GM18499 (cell line): ENCODE results near the gene CHRM2.
"Not testable (repeated sequence)": the region's sequence is repeated elsewhere in the genome, so short reads cannot be mapped to it uniquely, and the experiment has no call there.

Experiments
- ATAC-seq: cut with Tn5 transposase; IDR thresholded peaks from one replicate; pipeline ENCODE4 v1.9.1; 2021; ENCODE audit warnings: moderate number of reproducible peaks; ENCODE audit not compliant: insufficient read depth, unreplicated experiment

CHRM2 gene

DNA sequence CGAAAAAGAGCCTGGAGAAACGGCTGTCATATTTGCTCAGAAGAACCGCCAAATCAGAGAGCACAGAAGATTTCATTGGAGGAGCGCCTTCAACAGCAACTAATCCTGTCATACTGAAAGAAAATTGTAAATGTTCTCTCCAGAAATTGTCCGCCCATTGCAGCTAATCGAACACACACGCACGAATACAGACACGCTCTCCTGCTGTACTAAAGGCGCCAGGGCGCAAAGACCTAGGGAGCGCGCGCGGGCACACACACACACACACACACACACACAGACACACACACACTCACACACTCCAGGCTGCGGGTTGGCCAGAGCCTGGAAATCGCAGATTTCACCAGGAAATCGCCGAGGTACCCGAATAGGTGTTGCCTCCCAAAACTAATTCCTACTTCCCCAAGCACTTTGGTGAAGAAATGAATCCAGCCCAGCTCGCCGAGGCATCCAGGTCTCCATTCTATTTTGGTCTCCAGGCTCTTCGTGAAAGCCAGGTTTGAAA is at the start of gene CHRM2:
Gene CHRM2 (plus strand): TSS at position 157 of the 505 bp plus-strand sequence. CDS start 146,214 bp downstream, outside the sequence.
- ATAC-seq: no peak

GRCh38 chr7:136831398-136831797 is 37.1 kb upstream of the CHRM2 start:
- ATAC-seq: not testable (repeated sequence)

DNA sequence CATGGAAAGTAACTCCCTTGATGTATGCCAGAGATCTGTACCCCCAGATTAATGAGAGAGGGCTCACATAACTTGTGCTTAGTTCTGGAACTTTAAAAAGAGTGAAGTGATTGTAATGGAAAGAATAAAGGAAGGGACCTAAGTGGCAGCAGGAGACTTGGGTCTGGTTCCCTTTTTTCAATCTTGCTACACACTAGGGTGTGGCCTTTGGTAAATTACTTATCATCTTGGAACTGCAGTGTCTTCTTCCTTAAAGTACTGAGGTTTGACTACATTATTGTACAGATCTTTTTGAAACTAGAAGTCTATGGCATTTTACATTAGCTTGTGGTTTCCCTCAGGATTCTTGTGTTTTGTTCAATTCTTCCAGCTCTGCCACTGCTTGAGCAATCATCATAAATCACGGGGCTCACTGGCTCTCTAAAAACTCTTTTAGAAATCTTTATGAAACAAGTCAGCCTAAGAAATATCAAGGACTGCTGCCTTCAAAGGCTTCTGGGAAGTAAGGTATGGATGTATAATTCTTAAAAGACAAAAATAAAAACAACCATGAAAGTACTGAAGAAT is 22.5 kb upstream of the CHRM2 start:
- no peak for ATAC-seq

GRCh38 chr7:136847858-136848257 is 20.6 kb upstream of the CHRM2 start:
- no peak for ATAC-seq

DNA sequence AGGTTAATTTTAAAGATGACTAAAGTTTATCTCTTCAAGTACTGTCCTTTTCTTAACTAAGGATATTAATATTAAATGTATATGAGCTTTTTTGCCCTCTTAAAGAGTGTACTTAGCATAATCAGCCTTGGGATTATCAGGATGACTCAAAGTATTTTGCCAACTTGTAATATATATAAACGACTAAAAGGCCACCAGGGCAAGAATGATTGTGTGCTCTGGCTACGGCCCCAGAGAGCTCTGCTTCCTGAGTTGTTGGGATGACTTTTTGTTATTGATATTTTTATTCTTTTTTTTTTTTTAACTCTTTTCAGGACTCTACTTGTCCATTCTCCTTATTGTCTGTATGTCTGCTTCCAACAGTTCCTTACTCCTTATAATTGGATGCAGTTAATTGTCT is 14.8 kb upstream of the CHRM2 start:
- ATAC-seq: no peak

DNA sequence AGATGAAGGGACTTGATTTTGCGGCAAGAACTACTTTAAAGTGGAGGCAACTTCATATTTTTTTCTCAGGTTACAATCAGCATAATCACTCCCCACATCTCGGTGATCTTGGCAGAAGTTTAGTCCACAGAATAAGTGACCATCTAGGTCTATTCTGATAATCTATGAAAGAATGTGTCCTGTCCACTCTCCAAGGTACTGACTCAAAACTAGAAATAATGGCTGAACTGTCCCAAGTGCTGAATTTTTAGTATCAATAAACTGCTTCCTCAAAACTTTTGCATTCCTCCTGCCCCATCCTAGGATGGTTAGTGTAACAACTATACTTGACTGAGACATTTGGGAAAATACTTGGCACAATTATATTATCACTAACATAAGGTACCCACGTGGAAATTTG is 10.9 kb upstream of the CHRM2 start:
- ATAC-seq: no peak

DNA sequence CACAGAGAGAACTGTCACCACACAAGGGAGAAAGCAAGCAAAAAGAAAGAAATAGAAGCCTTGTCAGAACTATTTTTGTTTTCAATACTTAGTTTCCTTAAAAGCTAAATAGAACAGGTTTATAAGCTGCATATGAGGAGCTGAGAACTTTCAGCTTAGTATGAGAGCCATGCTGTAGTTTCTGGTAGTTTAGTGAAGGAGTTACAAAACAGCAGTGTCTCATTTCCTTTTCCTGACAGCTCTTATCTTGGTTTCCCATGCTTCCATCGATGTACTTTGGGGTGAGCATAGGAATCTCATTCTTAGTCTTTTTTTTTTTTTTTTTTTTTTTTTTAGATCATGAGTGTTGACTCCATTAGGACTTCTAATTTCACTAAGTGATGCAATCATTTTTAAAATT is 8.6 kb upstream of the CHRM2 start:
- ATAC-seq: no peak

DNA sequence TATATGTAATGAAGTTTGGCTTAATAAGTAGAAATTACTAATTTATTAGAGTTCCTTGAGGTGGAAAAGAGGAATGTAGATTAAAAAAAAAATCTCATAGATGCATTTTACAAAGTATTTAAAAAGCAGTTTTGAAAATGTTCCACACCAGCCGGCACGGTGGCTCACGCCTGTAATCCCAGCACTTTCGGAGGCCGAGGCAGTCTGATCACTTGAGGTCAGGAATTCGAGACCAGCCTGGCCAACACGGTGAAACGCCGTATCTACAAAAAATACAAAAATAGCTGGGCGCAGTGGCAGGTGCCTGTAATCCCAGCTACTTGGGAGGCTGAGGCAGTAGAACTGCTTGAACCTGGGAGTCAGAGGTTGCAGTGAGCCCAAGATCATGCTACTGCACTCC is 3.2 kb upstream of the CHRM2 start:
- no peak for ATAC-seq

GRCh38 chr7:136865777-136866176 is 2.7 kb upstream of the CHRM2 start:
- no peak for ATAC-seq

DNA sequence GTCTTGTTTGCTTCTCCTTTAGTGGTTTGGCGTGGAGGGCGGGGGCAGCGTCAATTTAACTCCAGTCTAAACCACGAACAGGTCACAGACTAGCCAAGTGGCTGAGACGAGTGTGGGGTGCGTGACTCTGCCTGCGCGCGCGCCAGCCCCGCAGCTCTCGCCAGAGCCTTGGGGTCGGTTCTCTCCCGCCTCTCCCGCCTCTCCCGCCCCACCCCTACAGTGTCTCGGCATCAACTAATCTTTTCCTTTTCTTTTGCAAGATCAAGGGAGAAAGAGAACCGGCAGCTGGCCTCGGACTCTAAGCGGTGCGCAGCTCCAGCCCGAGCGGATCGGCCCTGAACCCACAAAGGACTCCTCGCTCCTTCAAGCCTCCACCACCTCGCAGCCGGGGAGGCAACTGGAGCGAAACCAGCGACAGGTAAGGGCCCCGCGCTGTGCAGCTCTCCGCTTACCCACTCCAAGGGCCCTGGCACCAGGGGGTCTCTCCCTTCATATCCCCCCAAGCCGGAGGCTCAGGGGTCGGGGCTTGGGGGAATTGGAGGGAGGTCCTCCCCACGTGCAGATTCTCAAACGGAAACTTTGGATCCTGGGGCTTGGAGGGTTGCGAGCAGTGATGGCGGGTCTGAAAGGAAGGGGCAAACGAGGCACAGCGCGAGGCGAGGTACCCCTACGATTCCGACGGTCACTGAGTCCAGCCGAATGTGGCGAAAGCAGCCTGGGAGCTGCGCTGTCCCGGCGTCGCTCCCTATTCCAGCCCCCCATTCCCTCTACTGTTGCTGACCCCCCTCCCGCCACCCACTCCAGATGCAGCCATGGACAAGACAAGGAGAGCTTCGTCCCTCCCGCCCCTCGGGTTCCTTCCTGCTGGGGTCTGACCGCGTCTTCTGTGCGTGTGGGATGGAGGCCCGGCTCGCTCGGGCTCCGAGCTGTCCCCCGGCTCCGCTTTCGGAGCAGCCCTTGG is 829 bp downstream of the CHRM2 start:
- ATAC-seq: no peak

DNA sequence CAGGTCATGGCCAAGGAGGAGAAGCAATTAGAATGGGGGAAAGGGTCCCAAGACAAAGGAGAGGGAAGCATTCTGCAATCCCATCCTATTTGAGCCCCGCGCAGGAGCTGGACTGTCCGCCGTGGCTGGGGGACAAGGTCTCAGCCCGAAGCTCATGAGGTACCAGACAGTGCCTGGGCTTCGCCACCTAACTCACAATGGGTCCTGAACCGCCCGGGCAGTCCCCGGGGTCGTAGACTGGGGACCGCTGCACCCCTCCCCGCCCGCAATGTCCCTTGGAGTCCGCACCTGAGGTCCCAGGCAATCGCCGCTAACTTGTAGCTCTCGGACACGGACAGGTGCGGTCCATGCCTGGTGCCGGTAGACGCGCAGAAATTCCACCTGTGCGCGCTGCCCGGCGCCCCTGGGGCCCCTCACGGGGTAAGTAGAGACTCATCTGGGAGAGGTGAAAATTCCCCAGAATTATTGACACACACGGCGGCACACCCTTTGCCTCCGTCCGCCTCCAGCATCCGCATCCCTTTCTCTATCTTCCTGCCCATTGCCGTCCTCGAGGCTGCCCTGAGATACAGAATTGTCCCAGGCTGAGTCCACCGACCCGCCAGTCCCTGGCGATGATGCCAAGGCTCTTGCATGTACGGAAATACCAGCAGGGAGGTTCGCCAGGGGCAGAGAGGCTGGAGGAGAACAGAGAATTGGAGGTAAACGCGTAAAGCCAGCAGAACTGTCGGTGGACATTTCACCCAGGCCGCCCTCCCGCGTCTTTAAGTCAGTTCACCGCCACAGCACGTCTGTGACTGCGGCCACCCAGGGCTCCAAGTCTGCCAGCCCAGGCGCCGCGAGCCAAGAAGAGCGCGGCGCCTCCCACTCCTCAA is 1.8 kb downstream of the CHRM2 start:
- ATAC-seq: no peak

- no peak for ATAC-seq
These were observed 2.5 kb downstream of the CHRM2 start for GRCh38 chr7:136870866-136871487.

- ATAC-seq: no peak
These were observed 6.1 kb downstream of the CHRM2 start for GRCh38 chr7:136874393-136875032.

- no peak for ATAC-seq
These were observed 9.1 kb downstream of the CHRM2 start for GRCh38 chr7:136877509-136877908.

- no peak for ATAC-seq
These were observed 9.5 kb downstream of the CHRM2 start for GRCh38 chr7:136877990-136878389.

DNA sequence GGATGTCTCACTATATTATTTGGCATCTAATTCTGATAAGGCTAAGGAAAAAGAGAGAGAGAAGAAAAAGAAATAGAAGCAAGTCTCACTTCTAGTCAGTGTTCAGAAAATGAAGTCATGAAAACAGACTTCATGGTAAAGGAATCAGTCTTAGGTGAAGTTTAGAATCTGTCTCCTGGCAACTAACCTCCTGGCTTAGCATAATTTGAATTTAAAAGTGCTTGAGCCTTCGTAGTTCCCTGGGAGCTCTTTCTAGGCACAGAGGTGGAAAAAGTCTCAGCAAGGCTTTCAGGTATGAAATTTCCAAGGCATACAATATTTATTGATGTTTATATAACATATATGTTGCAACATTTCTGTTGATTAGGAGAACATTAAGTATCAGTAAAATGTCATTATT is 10.4 kb downstream of the CHRM2 start:
- no peak for ATAC-seq

GRCh38 chr7:136883046-136883445 is 14.6 kb downstream of the CHRM2 start:
- ATAC-seq: no peak

DNA sequence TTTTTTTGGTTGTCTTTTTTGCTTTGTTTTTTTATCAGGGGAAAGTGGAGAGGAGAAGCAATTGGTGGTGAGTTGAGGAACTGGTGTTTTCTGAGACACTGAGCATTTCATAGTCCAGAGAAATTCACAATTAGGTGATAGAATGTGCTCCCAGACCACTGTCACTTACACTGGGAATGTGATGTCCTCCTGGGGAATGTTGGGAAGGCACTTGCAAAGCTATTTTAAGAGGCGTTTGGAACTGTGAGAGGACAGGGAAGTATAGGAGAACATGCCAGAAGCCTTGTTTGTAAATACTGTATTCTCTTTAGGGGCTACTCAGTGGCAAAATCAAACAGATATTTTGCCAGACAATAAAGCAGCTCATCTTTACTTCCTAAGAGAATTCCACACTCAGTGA is 16.0 kb downstream of the CHRM2 start:
- no peak for ATAC-seq

GRCh38 chr7:136887317-136887716 is 18.9 kb downstream of the CHRM2 start:
- ATAC-seq: no peak

DNA sequence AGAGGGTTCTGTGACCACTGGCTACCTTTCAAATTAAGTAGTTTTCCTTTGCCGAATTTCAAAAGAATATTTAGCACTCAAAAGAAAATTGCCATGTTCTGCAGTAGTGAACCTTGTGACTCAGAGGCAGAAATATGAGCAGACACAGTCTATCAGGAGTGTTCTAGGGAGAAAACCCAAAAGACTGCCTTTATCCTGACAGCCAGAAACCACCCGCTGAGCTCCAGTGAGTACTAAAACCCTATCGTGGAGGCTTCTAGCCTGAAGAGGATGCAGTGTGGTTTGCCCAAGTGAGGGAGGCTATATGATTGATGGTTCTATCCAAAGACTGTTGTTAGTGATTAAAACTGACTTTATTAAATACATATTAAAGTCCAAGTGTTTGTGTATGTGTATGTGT is 21.9 kb downstream of the CHRM2 start:
- ATAC-seq: no peak
